ENCODE data around the gene KCTD18.

Gene KCTD18

DNA sequence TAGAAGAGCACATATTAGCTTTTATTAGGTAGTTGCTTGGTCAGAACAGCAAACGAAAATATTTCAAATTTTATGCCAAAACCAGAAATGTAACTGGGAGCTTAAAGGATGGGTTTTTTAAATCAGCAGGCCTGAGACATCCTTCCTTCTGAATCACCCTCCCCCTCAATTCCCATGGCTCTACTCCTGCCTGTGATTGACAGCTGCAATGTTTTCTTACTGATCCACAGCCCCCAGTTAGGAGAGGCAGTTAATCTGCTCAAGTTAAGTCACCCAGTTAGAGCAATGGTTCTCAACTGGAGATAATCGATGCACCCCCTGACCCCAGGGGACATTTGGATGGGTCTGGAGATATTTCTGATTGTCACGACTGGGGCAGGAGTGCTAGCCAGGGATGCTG is 24.9 kb downstream of the KCTD18 start:
- DNase-seq (ENCODE audit: low spot score), result no peak

DNA sequence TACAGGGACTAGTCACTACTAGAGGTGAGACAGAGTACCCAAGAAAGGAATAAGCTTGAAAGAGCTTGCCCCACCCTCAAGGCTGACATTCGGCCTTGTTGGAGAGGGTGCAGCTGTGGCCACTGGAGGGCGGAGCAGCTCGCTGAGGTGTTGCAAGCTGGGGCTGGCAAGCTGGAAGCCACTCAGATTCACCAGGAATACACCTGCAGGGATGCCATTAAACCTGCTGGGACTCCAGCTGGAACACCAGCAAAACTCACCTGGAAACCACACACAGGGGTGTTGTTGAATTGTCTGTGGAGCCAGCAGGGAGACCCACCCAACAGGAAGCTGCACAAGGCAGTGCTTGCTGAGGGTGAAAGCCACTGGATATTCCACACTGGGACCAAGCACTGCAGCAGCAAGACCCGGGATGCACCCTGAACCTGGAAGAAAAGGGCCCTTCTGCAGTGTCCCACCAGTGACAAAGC is 26.1 kb downstream of the KCTD18 start:
- DNase-seq (ENCODE audit: low spot score), result peak; percentile 36

DNA sequence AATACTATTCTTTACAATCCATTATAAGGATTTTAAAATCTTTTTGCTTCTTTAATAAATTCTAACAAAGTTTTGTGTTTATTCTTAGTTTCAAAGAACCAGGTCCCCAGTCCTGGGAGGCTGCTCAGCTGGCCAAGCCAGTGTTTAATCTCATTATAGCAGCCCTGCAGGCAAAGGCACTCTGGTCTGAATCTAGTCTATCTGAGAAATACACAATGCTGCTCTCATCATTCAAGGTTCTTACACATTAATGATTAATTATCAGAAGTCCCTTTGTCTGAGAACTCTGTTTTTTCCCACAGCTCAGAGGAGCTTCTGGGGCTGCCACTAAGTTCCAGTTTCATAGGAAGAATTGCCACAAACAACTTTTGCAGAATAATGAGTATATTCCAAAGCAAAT is 27.7 kb downstream of the KCTD18 start:
- no peak for DNase-seq (ENCODE audit: low spot score)

DNA sequence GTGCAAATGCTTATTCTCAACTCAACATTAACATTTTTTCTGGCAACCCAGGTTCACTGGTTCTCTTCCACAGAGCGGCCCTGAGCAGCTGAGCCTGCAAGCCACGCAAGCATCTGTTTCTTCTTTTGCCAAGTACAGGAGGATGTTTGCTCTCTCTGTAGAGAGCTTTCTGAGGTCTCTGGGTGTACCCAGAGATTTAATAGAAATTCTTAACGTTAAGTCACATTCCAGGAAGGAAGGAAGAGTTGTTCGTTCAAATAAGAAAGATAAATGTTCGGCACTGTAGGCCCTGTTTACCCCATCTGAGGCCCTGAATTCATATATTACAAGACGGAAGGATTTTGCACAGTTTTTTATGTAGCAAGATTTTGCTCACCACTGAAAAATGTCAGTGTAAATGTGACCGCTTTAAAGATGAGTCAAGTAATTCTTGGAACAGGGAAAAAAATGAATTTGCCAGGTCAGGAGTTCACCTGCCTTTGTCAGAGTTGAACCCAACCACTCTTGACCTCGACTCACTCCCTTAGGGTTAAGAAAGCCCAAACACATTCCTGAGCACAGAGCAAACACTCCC is 30.1 kb downstream of the KCTD18 start:
- no peak for DNase-seq (ENCODE audit: low spot score)

DNA sequence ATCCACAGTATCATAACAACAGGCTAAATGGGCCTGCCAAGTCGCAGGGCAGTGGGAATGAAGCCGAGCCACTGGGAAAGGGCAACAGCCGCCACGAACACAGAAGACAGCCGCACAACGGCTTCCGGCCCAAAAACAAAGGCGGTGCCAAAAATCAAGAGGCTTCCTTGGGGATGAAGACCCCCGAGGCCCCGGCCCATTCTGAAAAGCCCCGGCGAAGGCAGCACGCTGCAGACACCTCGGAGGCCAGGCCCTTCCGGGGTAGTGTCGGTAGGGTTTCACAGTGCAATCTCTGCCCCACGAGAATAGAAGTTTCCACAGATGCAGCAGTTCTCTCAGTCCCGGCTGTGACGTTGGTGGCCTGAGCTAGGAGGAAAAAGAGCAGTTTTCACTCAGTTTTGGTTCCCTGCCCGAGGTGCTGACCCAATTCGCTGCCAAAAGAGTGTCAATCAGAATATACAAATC is 32.2 kb downstream of the KCTD18 start:
- no peak for DNase-seq (ENCODE audit: low spot score)

DNA sequence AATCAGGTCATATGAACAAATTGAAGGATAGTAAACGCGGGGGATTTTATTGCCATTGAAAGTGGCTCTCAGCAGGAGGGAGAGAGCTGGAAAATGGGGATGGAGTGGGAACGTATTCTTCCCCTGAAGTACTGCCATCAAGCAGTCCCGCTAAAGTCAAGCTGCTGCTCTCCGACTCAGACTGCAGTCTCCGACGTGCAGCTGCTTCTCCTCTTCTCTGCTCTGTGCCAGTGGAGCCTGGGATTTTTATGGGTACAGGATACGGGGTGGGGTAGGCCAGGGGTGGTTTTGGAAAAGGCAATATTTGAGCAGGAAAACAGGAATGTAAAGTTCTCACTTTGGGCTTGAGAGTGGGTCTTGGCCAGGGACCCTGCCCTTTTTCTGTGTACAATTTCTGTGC is 33.0 kb downstream of the KCTD18 start:
- no peak for DNase-seq (ENCODE audit: low spot score)

DNA sequence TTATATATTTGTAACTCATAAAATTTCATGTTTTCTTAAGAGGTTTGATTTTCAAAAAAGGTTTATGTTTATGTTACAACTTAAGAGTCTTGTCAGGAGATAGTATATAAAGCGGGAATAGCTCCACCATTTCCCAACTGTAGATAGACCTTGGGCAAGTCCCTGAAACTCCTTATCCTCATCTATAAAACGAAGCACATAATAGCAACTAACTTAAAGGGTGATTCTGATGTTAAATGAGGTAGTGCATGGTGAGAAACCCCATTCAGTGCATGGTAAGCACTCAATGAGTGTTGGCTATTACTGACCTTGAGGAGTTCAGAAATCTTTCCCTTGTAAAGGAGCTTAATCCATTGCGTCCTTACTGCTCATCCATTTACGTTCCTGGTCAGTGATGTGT is 34.1 kb downstream of the KCTD18 start:
- DNase-seq (ENCODE audit: low spot score), result no peak

DNA sequence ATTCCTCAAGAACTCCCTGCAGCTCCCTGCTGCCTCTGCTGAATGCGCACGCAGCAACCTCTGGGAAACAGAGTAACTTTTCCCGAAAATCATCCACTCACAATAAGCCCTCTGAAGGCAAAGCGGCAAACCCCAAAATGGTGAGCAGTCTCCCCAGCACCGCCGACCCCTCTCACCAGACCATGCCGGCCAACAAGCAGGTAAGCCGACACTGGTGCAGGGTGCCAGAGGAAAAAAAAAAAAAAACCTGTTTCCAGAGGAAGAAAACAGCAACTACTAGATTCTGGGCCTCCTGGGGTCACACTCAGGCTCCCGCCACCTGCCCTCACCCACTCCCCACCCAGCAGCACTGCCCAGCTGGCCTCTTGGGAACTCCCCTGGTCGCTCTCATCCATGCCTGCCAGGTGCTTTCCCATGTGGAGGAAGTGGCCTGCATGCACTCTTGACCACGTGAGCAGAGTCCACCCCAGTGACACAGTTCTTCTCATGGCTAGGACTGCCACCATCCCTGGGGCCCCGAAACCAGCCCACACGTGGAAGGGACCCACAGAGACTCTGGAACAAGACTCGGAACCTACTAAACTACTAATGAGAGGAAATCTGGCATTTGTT is 36.9 kb downstream of the KCTD18 start:
- no peak for DNase-seq (ENCODE audit: low spot score)

DNA sequence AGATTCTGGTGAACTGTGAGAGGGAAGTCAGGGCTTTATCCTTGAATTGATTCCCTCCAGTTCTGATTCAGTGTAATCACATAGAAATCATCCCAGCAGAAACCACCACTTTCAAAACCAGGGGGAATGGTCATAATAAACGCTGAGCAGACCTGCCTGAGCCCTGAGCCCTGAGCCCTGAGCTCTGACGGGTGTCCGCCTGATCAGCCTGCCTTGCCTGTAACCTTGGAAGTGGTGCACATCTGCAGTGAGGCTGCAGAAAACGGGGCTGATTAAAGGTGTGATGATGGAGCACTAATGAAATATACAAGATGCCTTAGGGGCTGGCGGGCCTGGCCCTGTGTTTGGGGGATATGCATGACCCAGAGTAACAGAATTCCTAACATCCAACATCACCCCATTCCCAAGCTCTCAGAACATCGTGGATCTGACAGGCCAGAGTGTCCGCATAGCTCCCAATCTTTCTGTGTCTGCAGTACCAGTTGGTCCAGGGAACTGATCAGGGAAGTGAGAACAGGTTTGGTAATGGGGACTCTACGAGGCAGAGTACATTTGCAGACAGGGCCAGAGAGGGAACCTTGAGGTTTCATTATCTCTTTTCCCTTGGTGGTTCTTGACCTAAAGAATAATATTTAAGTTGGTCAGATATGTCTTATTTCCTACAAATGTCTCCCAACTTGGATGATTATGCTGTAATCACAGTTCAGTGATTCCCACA is 37.8 kb downstream of the KCTD18 start:
- DNase-seq (ENCODE audit: low spot score), result no peak

DNA sequence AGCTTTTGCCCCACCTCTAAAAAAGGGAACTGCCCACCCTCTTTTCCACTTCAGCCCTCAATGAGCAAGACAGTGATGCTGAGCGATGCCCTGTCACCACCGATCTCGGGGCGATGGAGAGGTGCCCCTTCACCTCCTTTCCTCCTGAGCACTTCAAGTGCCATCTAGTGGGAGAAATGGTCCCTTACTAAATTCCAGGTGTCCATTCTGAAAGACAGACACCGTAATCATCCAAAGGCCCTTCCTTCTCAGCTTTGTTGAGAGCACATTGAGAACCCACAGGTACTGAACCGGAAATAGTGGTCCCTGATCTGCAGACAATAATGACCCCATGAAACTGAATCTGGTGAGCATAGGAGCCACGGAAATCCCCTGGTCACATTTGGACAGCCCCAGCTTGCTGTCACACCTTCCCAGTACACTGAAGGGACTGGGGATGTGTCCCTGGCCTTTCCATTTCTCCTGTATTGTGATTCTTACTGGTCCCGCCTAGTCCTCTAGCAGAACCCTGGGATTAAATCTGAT is 38.5 kb downstream of the KCTD18 start:
- DNase-seq (ENCODE audit: low spot score), result peak; percentile 33

DNA sequence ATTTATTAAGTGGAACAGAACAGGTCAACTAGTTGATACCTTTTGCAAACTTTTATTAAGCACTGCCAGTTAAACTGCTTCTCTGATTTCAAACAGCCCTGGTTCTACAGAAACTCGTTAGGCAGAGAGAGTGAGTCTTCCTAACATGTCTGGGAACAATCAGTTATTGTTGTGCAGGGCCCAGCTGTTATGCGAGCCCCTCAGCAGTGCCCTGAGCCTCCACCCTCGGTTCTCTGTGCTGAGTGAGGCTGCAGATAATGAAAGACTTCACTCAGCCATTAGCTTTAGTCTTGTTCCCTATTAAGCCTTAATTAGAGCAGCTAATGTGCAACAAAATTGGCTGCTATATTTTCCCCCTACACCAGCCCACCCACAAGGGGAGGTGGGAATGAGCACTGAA is 39.6 kb downstream of the KCTD18 start:
- DNase-seq (ENCODE audit: low spot score), result no peak

DNA sequence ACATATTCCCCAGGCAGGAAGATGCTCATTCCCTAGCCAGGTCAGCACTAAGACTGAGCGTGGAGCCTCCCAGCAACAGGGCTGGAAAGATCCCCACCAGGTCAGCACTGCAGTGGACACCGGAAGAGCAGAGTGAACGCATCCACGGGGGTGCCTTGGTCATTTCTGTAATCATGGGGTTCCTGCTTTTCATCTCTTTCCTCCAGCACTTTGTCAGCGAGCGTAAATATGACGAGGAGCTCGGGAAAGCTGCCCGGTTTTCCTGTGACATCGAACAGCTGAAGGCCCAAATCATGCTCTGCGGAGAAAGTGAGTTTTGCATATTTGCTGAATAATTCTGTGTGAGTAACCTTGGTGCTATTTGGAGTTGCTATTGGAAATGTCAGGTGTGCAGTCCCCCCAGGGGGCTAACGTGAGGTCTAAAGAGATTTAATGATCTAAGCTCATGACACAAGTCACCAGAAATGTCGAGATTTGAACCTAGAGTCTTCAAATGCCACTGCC is 40.1 kb downstream of the KCTD18 start:
- DNase-seq (ENCODE audit: low spot score), result no peak

DNA sequence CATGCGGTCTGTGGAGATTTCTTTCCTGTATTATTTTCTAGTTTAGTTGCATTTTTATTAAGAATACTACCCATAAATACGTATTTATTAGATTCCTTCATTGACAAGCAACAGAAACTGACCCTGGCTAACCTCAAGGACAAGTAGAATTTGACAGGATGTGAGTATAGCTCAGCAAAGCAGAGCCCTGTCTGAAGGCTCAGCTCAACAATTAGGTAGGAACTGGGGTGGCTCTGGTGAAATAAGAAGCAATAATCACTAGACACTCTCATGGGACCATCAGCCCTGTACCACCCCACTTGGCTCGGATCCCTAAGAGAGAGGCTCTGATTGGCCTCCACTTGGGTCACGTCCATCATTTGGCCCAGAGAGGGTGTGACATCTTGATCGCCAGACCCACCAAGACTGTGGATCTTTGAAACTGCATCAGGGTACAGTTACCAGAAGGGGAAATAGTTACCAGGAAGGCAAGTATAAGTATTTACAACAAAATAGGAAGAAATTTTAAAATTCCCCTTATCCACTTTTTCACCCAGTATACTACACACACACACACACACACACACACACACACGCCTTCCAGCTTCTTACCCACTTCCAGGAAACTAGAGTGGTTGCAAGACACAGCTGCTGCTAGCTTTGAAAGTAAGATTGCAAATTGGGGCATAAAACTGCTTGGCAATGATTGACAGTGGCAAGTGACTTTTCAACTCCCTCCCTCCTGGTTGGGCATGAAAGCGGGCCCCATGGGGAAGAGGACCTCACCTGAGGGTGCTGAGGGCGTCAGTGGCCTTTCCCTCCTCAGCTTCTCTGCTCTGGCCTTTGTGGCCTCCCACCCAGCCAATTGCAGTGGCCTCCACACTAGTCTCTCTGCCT is 41.8 kb downstream of the KCTD18 start:
- no peak for DNase-seq (ENCODE audit: low spot score)

DNA sequence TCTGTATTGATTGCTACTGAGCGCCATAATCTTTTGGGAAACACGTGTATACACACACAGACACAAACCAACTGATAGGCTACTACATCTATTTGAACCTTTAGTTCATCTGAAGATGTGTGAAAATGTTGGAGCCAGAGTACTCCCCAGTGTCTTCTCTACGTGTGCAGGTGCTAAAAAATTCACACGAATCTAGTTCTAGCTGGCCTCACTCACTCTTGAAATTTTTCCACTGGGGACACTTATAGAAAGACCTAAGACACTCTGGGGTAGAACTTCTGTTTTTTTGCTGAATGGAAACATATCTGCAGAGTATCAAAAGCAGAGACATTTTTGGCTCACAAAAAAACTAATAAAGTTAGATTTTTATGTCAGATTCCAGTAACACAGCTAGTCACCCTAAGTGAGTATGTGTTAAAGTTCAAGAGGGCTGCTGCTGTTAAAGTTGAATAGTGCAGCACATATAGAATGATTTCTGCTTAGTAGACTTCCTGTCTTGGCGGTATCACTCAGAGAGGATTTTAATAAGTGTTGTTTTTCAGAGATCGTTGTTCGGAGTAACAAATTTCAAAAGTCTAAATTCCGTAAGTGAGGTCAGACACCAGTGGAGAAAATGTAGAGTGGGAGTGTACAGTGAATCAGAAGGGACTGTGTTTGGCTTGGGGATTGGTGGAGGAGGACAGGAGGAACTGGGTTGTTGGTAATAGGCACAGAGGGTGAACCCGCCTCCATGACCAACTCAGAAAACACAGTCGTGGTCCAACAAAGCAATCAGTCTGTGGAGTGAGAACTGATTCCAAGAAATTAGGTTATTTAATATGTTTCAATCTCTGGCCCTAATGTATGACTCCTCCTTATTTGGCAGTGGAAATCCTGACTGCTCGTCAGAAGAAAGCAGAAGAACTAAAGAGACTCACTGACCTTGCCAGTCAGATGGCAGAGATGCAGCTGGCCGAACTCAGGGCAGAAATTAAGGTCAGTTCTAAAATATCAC is 43.1 kb downstream of the KCTD18 start:
- DNase-seq (ENCODE audit: low spot score), result no peak

DNA sequence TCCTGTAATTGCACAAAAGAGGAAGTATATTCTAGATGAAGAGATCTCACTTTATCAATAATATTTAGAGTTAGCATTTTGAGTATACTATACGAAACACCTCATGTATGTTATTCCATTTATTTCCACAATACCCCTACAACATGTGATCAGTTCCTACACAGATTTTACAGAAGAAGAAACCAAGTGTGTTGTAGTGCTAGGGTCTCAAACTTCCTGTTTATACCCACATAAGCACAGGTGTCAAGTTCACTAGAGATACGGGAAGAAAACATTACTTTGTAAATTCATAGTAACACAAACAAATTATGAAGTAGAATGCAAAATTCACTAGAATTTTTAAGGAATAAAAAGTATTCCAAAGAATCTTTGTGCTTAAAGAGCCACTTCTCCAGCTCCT is 46.4 kb downstream of the KCTD18 start:
- no peak for DNase-seq (ENCODE audit: low spot score)

DNA sequence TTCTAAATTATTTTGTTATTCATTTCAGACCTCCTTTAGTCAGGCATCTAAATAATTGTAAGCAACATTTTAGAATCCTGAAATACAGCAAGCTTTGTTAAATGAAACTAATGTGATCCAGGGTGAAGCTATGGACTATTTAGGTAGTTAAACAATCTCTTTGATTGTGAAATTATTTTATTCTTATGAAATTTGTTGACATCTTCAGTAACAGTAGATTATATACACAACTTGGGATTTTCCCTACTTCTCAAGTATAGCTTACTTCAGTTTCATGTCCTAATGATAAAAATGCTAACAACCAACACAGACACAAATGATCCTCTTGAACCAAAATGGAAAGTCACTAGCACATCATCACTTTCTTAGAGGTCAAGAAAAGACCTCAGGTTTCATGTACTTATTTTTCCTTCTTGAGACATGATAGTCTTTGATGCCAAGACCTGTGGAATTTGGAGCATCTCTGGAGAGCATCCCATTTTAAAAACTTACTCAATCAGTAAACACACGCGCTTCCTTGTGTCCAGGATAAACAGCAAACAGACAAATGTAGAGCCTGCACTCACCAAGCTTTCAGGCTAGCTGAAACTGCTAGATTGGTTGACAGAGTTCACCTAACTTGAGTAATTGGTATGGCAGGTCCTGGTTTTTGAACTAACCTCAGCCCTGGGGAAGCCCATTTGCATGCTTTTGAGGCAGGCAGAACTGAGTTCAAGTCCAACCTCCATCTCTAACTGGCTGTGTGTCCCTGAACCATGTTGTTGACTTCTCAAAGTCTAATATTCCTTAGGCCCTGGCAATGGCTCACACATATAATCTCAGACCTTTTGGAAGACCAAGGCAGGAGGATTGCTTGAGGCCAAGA is 47.8 kb downstream of the KCTD18 start:
- no peak for DNase-seq (ENCODE audit: low spot score)

DNA sequence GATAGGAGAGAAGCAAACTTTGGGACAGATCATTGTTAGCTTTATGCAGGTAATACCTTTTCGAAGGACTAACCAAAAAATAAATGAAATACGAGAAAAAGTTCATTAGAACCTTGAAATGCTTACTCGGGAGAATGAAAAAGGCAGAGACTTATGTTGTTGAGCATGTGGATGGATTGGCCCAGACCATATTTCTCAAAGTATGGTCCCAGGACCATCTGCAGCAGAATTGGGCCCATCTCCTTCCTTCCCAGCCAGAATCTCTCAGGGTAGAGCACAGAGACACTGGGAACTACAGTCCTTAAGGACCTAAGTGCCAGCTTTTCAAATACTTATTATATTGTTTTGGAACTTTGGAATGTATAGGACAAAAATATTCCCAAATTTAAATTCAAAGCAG is 50.8 kb downstream of the KCTD18 start:
- no peak for DNase-seq (ENCODE audit: low spot score)

DNA sequence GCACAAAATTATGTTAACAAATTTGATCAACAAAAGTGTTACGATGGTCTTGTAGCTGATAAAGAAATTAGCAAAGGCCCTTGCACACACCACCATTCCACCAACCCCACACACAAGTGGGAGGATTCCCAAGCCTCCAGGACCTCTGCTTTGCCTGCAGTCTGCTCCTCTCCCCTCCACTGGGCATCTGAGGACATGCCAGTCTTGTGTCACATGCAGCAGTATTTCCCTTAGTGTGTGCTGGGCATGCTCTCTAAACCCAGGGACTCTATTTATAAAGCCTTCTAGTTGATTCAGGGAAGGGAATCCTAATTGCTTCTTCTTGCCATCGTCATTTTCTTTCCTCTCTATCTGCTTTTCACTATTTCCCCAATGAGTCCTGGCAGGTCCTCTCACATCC is 53.3 kb downstream of the KCTD18 start:
- no peak for DNase-seq (ENCODE audit: low spot score)

DNA sequence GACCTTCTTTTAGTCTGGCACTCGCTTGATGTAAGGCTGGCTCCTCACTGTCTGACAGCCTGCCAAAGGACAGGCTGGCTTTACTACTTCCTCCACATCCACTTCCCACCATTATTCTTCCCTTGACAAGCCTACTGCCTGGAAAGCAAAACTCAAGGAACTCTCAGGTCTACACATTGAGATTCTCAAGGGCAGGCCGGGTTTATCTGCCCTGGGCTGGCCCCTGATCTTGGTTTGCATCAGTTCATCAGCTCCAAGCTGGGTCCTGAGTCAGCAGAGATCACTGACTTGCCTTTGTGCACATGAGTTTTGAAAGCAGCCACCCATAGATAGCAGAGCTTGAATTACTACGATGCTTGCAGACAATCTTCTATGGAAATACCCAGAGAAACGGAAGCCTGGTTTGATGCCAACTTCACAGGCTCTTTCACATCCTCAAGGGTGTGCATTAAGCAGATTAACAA is 53.9 kb downstream of the KCTD18 start:
- DNase-seq (ENCODE audit: low spot score), result no peak
